ENCODE results near the gene SCAF1.

- TF ChIP-seq POLR2AphosphoS5 (IDR thresholded peaks at IDR 0.05; ENCODE audit: low read depth): no peak
- no peak for TF ChIP-seq CTCF (conservative IDR thresholded peaks at IDR 0.05; ENCODE audit: low read depth in 2 of 2)
- TF ChIP-seq REST (IDR thresholded peaks at IDR 0.05; ENCODE audit: unreplicated experiment): no peak
- no peak for TF ChIP-seq CREB1 (CRISPR knock-in tag; IDR thresholded peaks at IDR 0.05; ENCODE audit: low read depth)
These were observed 36.4 kb upstream of the SCAF1 start for GRCh38 chr19:49605605-49606004.

Measured in GM23338 (cell line).